Hypothalamus (tissue), 51 donors: Measurements from ENCODE around the gene SNRNP200.
"Not testable (repeated sequence)": the region's sequence is repeated elsewhere in the genome, so short reads cannot be mapped to it uniquely, and the experiment has no call there.

Source experiments
- DNase-seq, 51 donors: peaks; one replicate each; lab custom pipeline; 2025; lab: John Stamatoyannopoulos, UW

The SNRNP200 gene

DNA sequence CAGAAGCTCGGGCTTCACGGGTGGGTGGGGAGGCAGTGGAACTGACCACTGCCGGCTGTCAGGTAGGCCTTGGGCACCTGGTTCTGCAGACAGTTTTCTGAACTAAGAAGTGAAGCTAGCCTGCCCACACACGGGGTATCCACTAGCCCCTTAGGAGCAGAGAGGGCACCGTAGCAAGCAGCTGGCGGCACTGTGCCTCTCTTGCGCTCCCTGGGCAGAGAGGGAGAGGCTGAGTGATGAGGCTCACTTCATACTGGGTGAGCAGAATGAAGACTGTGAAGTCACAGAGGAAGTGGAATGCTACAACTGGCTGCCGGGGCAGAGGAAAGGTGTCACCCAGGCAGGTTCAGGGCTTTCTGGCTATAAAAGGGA, 20.5 kb upstream of the SNRNP200 start:
- no peak for DNase-seq

GRCh38 chr2:96325041-96325883, 19.9 kb upstream of the SNRNP200 start, which contains the start of gene ITPRIPL1:
TSS of gene ITPRIPL1 (plus strand) at chr2:96325317. CDS start at chr2:96325840, 523 bp downstream.
- peak in 2 of 51 donors; percentile 6 to 13 for DNase-seq

DNA sequence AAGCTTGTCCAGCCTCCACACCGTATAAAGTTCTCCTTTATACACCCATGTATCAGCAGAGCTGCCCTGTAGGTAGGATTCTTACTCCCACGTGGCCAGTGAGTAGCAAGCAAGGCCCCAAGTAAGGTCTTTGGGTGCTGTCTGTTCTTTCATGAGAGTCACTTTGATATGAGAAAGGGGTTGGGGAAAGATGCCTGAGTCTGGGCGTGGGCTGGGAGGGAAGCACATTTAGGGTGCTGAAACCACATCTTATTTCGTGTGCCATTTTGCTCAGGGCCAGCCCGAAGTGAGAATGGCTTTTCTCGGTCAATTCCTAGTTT, 19.3 kb upstream of the SNRNP200 start:
- peak in 1 of 51 donors; percentile 9 for DNase-seq

GRCh38 chr2:96323849-96324248, 18.5 kb upstream of the SNRNP200 start:
- DNase-seq = no peak

GRCh38 chr2:96320728-96321622, 15.6 kb upstream of the SNRNP200 start:
- peak in 5 of 51 donors; percentile 12 to 36 (median 17) for DNase-seq

- no peak for DNase-seq
These were observed 15.0 kb upstream of the SNRNP200 start for GRCh38 chr2:96320326-96320725.

GRCh38 chr2:96319396-96319795, 14.1 kb upstream of the SNRNP200 start:
- no peak for DNase-seq

DNA sequence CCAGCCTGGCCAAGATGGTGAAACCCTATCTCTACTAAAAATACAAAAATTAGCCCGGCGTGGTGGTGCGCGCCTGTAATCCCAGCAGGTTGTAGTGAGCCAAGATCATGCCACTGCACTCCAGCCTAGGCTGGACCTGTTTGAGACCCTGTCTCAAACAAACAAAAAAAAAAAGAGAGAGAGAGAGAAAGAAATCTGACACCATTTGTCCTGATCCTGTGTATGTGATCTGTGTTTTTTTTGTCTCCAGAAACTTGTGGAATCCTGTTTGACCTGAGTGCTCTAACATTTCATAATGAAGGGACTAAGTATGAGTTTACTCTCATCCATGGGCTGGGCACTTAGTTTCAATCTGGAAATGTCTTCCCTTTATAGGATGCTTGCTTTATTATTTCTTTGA, 13.4 kb upstream of the SNRNP200 start:
- DNase-seq = no peak

DNA sequence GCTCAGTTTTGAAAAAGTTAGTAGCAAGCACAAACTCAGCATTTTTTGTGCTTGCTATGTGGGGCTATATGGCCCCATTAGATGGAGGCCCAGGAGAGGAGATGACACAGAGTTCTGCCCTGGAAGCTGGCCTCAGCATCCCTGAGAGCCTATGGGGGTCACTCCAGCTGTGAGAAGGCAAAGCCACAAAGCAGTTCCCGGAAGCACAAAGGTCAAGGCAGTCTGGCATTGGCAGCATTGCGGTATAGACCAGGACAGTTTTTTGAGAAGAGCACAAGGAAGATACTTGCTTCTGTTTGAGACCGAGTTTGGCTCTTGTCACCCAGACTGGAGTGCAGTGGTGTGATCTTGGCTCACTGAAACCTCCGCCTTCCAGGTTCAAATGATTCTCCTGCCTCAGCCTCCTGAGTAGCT, 12.2 kb upstream of the SNRNP200 start:
- DNase-seq = no peak

DNA sequence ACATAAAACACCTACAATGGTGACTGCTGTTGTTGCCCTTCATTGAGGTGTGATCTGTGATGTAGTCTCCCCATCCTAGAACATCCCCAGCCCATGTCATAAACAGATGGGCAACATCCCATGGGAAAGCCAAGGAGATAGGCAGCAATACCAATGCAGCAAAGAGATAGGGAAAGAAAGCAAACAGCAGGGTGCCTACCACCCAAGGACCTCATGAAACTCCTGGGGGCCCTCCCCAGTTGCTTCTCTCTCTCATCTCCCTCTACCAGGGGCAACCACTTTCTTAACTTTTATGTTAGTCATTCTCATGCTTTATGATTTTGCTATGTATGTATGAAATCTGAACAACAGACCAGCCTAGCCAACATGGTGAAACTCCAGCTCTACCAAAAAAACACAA, 11.7 kb upstream of the SNRNP200 start:
- DNase-seq = no peak

DNA sequence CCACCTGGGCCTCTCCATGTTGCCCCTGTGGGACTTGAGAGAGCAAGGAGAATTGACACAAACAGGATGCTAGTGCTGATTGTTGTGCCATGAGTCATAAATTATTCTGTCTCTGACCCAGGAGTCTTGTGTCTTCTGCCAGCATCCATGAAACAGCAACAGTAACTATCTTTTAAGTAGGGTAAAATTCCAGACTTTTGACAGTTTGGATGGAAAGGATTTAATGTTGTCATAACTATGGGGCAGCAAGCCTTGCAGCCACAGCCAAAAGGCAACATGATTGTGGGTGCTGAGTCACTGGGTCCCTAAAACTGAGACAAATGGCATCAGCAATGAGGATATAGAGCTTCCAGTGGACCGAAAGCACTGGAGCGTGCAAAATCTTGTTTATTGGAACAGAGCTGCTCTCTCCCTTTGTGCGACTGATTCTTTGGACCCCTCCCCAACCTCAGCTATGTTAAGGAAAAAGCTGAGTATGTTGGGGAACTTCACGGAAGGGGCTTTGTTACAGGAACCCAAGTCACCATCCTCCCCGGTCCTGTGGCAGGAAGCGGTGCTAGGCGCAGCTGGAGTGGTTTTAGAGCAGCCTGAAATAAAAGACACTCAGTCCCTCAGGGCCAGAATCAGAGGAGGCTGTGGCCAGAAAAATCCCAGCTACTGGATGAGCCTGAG, 10.2 kb upstream of the SNRNP200 start:
- DNase-seq = no peak

- DNase-seq = no peak
These were observed 9.7 kb upstream of the SNRNP200 start for GRCh38 chr2:96315005-96315399.

DNA sequence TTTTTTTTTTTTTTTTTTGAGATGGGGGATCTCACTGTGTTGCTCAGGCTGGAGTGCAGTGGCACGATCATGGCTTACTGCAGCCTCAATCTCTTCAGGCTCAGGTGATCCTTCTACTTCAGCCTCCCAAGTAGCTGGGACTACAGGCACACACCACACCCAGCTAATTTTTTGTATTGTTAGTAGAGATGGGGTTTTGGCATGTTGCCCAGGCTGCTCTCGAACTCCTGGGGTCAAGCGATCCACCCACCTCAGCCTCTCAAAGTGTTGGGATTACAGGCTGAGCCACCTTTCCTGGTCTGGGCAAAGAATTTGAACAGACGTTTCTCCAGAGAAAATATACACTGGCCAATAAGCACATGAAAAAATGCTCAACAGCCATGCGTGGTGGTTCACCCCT, 2.9 kb upstream of the SNRNP200 start:
- DNase-seq = no peak

- DNase-seq = no peak
These were observed 1.0 kb upstream of the SNRNP200 start for GRCh38 chr2:96306370-96306769.

- DNase-seq = peak in 3 of 51 donors; percentile 15 to 34 (median 16)
These were observed 598 bp upstream of the SNRNP200 start for GRCh38 chr2:96305979-96306308.

DNA sequence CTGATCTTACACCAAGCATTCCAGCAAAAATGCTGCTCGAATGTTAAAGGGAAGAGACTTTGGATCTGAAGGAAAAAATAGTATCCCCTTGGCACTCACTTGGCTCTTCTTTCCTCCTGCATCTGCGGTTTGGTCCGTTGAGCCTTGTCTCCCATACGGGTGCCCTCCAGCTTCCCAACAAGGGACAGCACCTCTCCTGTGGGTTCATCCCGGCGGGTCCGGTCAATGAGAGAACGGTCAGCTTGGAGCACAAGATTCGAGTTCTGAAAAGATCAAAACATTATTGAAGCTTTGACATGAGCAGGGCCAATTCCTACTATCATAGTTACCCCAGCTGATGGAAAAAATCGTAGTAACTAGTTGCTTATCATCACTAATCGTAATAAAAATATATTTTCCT, 740 bp downstream of the SNRNP200 start:
- no peak for DNase-seq

DNA sequence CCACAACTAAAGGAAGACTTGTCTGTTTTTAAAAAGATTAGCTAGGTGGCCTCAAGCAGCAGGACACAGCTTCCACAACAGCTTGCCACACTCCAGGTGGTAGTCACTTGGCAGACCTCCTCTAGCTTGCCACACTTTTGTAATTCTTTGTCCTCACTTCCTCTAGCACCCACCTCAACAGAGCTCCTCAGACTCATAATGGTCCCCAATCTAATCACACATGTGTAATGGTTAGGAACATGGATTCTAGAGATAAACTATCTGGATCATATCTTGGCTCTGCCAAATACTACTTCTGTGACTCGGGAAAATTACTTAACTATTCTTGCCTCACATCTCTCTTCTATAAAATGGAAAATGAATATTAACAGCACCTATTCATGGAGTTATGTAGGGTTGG, 3.5 kb downstream of the SNRNP200 start:
- DNase-seq = no peak

GRCh38 chr2:96296925-96297324, 8.4 kb downstream of the SNRNP200 start:
- DNase-seq = no peak

- not testable (repeated sequence) for DNase-seq
These were observed 11.1 kb downstream of the SNRNP200 start for GRCh38 chr2:96294271-96294670.

GRCh38 chr2:96291751-96292150, 13.6 kb downstream of the SNRNP200 start:
- no peak for DNase-seq

DNA sequence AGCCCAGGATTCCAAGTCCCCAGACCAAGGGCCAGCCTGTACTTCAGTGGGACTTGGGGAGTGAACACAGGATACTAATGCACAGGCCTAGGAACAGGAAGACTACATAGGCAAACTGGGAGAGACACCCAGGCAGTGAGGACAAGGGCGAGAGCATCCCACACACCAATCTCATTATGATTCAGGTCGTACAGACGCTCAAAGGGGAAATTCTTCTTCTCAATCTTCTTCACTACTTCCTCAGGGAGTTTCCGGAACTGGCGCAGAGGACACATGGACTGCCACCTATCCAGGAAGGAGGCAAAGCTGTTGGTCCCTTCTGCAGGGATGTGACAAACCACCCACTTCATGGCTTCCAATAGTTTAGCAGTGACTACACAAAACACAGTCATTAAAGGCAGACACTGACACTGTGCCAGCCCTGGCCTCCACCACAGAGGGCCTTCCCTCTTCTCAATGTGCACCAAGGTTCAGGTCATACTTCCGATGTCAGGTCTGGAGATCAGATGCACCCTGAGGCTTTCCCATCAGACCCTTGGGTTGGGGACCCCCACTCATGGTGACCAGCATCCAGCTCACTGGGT, 18.0 kb downstream of the SNRNP200 start:
- DNase-seq = no peak
